NCI-H510A treated with DMSO at 0.1 percent for 48 hours (cell line): ENCODE data around the gene NCL.
"Not testable (repeated sequence)": the region's sequence is repeated elsewhere in the genome, so short reads cannot be mapped to it uniquely, and the experiment has no call there.

Experiments used
- DNase-seq: peaks from one replicate; lab custom pipeline; 2025; lab: John Stamatoyannopoulos, UW

NCL gene

DNA sequence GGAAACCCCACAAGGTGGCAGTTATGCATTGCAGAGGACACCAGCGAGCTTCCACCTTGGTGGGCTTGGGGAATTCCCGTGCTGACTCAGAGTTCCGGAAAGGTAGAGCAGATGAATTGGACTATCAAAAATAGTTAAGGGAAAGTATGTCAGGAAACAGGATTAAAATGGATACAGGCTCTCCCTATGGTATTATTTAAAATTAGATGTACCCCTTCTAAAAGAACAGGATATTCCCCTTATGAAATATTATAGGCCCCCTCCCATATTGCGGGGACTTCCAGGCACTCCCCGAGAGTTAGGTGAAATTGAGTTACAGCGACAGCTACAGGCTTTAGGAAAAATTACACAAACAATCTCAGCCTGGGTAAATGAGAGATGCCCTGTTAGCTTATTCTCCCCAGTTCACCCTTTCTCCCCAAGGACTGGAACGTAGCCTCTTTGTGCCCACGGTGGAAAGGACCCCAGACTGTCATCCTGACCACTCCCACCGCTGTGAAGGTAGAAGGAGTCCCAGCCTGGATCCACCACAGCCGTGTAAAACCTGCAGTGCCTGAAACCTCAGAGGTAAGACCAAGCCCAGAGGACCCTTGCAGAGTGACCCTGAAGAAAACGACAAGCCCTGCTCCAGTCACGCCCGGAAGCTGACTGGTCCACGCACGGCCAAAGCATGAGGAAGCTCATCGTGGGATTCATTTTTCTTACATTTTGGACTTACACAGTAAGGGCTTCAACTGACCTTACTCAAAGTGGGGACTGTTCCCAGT lies 58.5 kb downstream of the NCL start:
- not testable (repeated sequence) for DNase-seq

DNA sequence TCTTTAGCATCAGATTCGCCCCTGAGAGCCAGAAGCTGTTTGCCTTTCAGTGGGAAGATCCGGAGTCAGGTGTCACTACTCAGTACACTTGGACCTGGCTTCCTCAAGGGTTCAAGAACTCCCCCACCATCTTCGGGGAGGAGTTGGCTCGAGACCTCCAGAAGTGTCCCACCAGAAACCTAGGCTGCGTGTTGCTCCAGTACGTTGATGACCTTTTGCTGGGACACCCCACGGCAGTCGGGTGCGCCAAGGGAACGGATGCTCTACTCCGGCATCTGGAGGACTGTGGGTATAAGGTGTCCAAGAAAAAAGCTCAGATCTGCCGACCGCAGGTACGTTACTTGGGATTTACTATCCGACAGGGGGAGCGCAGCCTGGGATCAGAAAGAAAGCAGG lies 60.1 kb downstream of the NCL start:
- not testable (repeated sequence) for DNase-seq
